PC-9 (cell line): Measurements from ENCODE around the gene DSCAML1. TPM values are rescaled to one million over a fixed set of nuclear protein-coding genes. Genes with fewer than 3 reads are reported as not detected.

ENCODE experiments used
- BruUV-seq: library from RNA; stranded (reverse); fragments of 400-500 nt; replicated peaks from 2 replicates; lab custom pipeline; 2021; lab: Mats Ljungman, UMichigan
- CTCF ChIA-PET: fragments of 300-600 bp; sonication (Branson Sonifier 250); formaldehyde crosslinking; loops from one replicate; lab custom pipeline; 2022; ENCODE audit warnings: antibody characterized with exemption; lab: Charles Lee
- POLR2A ChIA-PET: fragments of 300-600 bp; sonication (Branson Sonifier 250); formaldehyde crosslinking; loops from one replicate; lab custom pipeline; 2022; ENCODE audit warnings: antibody characterized with exemption; ENCODE audit not compliant: unreplicated experiment; lab: Charles Lee
- DNase-seq, 2 experiments: peaks; one replicate each; pipeline versions ENCODE4 v3.0.0 to v3.0.0-alpha.2; 2015 to 2022; ENCODE audit warnings: mixed read lengths in 1 of 2
- H2AFZ ChIP-seq: fragments of 200-600 bp; sonication (generic); 2 replicates; pipeline ENCODE4 v1.8.1; 2017; ENCODE audit warnings: antibody characterized with exemption
- H3F3A ChIP-seq: fragments of 200-600 bp; sonication (generic); 2 replicates; pipeline ENCODE4 v1.8.1; 2017; ENCODE audit warnings: antibody characterized with exemption, mild to moderate bottlenecking, low read depth; ENCODE audit not compliant: insufficient read depth
- H3K27ac ChIP-seq: fragments of 200-600 bp; sonication (generic); 2 replicates; pipeline ENCODE4 v1.6.1; 2016; ENCODE audit warnings: mixed run types
- H3K27me3 ChIP-seq: fragments of 200-600 bp; sonication (generic); 2 replicates; pipeline ENCODE4 v1.6.1; 2016; ENCODE audit warnings: low read depth, mixed run types; ENCODE audit not compliant: insufficient read depth
- H3K36me3 ChIP-seq: fragments of 200-600 bp; sonication (generic); 2 replicates; pipeline ENCODE4 v1.6.1; 2016; ENCODE audit warnings: low read depth, mixed run types
- H3K4me1 ChIP-seq: fragments of 200-600 bp; sonication (generic); replicated peaks from 2 replicates; pipeline ENCODE4 v1.6.1; 2016; ENCODE audit warnings: mixed run types; ENCODE audit not compliant: insufficient read depth
- H3K4me2 ChIP-seq: fragments of 200-600 bp; sonication (generic); 2 replicates; pipeline ENCODE4 v1.6.1; 2017; ENCODE audit warnings: mixed run types
- H3K4me3 ChIP-seq: fragments of 200-600 bp; sonication (generic); 2 replicates; pipeline ENCODE4 v1.6.1; 2016; ENCODE audit warnings: mixed run types
- H3K79me2 ChIP-seq: fragments of 200-600 bp; sonication (generic); 2 replicates; pipeline ENCODE4 v1.6.1; 2017; ENCODE audit warnings: low read depth, mixed run types
- H3K9me2 ChIP-seq: fragments of 200-600 bp; sonication (generic); 2 replicates; pipeline ENCODE4 v1.8.1; 2017; ENCODE audit warnings: mild to moderate bottlenecking; ENCODE audit not compliant: insufficient read depth
- H3K9me3 ChIP-seq: fragments of 200-600 bp; sonication (generic); 2 replicates; pipeline ENCODE4 v1.8.1; 2016; ENCODE audit warnings: low read depth; ENCODE audit not compliant: insufficient read depth
- H4K20me1 ChIP-seq: fragments of 200-600 bp; sonication (generic); 2 replicates; pipeline ENCODE4 v1.8.1; 2017; ENCODE audit not compliant: insufficient read depth
- CTCF ChIP-seq: fragments of 200-600 bp; sonication (generic); conservative IDR thresholded peaks from 2 replicates; pipeline ENCODE4 v1.6.1; 2017; ENCODE audit warnings: mixed run types, antibody characterized with exemption, mild to moderate bottlenecking, moderate library complexity
- EZH2 ChIP-seq: fragments of 200-600 bp; sonication (generic); IDR thresholded peaks from 2 replicates; pipeline ENCODE4 v1.8.0; 2017; ENCODE audit warnings: antibody characterized with exemption, low read depth
- intact Hi-C: fragments of 100-400 bp; cut with micrococcal nuclease; formaldehyde crosslinking; loops from one replicate; pipeline ENCODE4 v1.10.0; 2022; ENCODE audit not compliant: unreplicated experiment
- total RNA-seq: library from RNA; stranded (reverse); gene quantifications from 2 replicates; pipeline ENCODE4 v1.2.3, GENCODE V29; 2021

DSCAML1 gene
- total RNA-seq, 1 experiment from 2014 or later, result not detected

GRCh38 chr11:117823946-117824420, 27.0 kb upstream of the DSCAML1 start:
- BruUV-seq, result no TSS peak
- Histone ChIP-seq H3K36me3 (no peaks in the 10 kb centered on the region), H3K27ac (no peak overlapping the region), H3K4me2 (no peak overlapping the region), H3K4me3 (no peak overlapping the region), H3K9me3 (no peaks in the 10 kb centered on the region), H3K27me3 (peaks cover 32% of the 10 kb centered on the region), H3K9me2 (no peaks in the 10 kb centered on the region), H3F3A (no peaks in the 10 kb centered on the region), H4K20me1 (no peaks in the 10 kb centered on the region), H2AFZ (no peak overlapping the region), H3K79me2 (no peaks in the 10 kb centered on the region), H3K4me1 (peaks cover 7% of the 10 kb centered on the region; the same call in 1 of the 2 replicates)
- TF ChIP-seq EZH2, result no peak
- TF ChIP-seq CTCF, result no peak
- ChIA-PET CTCF (interaction anchor here (1.5 to 2.0 kb wide), 2 partner anchors 123 to 398 kb away, joined by 3 to 7 read pairs; no protein-coding TSS in a partner anchor), POLR2A (no interaction called here)
- intact Hi-C loops, result loop anchor here (1.0 to 10.0 kb wide), 2 partner anchors 123 to 741 kb away; partner anchors contain the start of gene IFT46
- DNase-seq, result no peak

GRCh38 chr11:117823294-117823945, 26.4 kb upstream of the DSCAML1 start:
- Histone ChIP-seq H3K36me3 (no peaks in the 10 kb centered on the region), H3K27ac (no peak overlapping the region), H3K4me1 (peaks cover 1% of the 10 kb centered on the region; the same call in 1 of the 2 replicates), H3K79me2 (no peaks in the 10 kb centered on the region), H3K4me2 (no peak overlapping the region), H2AFZ (no peak overlapping the region), H3K4me3 (no peak overlapping the region), H3F3A (no peaks in the 10 kb centered on the region), H3K9me2 (no peaks in the 10 kb centered on the region), H3K9me3 (no peaks in the 10 kb centered on the region), H3K27me3 (peaks cover 31% of the 10 kb centered on the region), H4K20me1 (no peaks in the 10 kb centered on the region)
- CTCF ChIA-PET, result interaction anchor here (1.5 to 2.0 kb wide), 2 partner anchors 124 to 397 kb away, joined by 3 to 7 read pairs; no protein-coding TSS in a partner anchor
- TF ChIP-seq EZH2 (no peak), CTCF (peak; percentile 40; the same call in 1 of the 2 replicates)
- POLR2A ChIA-PET, result no interaction called here
- DNase-seq, result no peak
- intact Hi-C loops, result loop anchor here (1.0 to 10.0 kb wide), 2 partner anchors 124 to 741 kb away; partner anchors contain the start of gene IFT46
- no TSS peak for BruUV-seq

- POLR2A ChIA-PET, result no interaction called here
- peak in 1 of 2 experiments; percentile 31 for DNase-seq
- CTCF ChIA-PET, result interaction anchor here (0.5 to 2.0 kb wide), 3 partner anchors 125 to 569 kb away, joined by 4 to 7 read pairs (median 7); no protein-coding TSS in a partner anchor
- no TSS peak for BruUV-seq
- Histone ChIP-seq H3K4me1 (0 out of 2 replicates have a peak, but pooled peaks cover 6% of the 10 kb centered on the region), H3K36me3 (no peaks in the 10 kb centered on the region), H3K27me3 (peaks cover 23% of the 10 kb centered on the region), H3K4me2 (no peak overlapping the region), H3K9me2 (no peaks in the 10 kb centered on the region), H2AFZ (no peak overlapping the region), H3K9me3 (no peaks in the 10 kb centered on the region), H4K20me1 (no peaks in the 10 kb centered on the region), H3K79me2 (no peaks in the 10 kb centered on the region), H3K27ac (no peak overlapping the region), H3F3A (no peaks in the 10 kb centered on the region), H3K4me3 (no peak overlapping the region)
- TF ChIP-seq CTCF (peak; percentile 75), EZH2 (no peak)
- intact Hi-C loops, result loop anchor here (1.0 to 10.0 kb wide), 2 partner anchors 125 to 742 kb away; partner anchors contain the start of gene IFT46
These were observed 25.3 kb upstream of the DSCAML1 start for GRCh38 chr11:117822074-117823033.
